ENCODE data around the gene RBMS3. TPM values are rescaled to one million over a fixed set of nuclear protein-coding genes. Genes with fewer than 3 reads are reported as not detected.
A peak's percentile ranks its signal among the peaks of the same experiment; 100 is the strongest.
"Not testable (repeated sequence)": the region's sequence is repeated elsewhere in the genome, so short reads cannot be mapped to it uniquely, and the experiment has no call there.

RBMS3 gene
- total RNA-seq (100 to 1,000 TPM in 1 of 2 donors, 10 to 100 TPM in 1; 48.1 to 117 TPM), polyA plus RNA-seq (10 to 100 TPM in 1 of 2 donors, 1 to 10 TPM in 1; 4.8 to 10.8 TPM)
- long read RNA-seq, donor 1, full-length matches to known transcripts, result 7 of 50 reads
- long read RNA-seq, donor 1, partial matches to known transcripts, result 43 of 50 reads
- long read RNA-seq, donor 1, other reads (novel, unspliced or antisense), result 0 of 50 reads
- long read RNA-seq, donor 2, partial matches to known transcripts, result 29 of 31 reads
- long read RNA-seq, donor 2, other reads (novel, unspliced or antisense), result 0 of 31 reads
- long read RNA-seq, donor 3, partial matches to known transcripts, result 14 of 14 reads
- long read RNA-seq, donor 3, other reads (novel, unspliced or antisense), result 0 of 14 reads
- long read RNA-seq, donor 4, partial matches to known transcripts, result 14 of 16 reads
- long read RNA-seq, donor 4, other reads (novel, unspliced or antisense), result 0 of 16 reads
- long read RNA-seq, donor 5, full-length matches to known transcripts, result 7 of 67 reads
- long read RNA-seq, donor 5, partial matches to known transcripts, result 60 of 67 reads
- long read RNA-seq, donor 5, other reads (novel, unspliced or antisense), result 0 of 67 reads

DNA sequence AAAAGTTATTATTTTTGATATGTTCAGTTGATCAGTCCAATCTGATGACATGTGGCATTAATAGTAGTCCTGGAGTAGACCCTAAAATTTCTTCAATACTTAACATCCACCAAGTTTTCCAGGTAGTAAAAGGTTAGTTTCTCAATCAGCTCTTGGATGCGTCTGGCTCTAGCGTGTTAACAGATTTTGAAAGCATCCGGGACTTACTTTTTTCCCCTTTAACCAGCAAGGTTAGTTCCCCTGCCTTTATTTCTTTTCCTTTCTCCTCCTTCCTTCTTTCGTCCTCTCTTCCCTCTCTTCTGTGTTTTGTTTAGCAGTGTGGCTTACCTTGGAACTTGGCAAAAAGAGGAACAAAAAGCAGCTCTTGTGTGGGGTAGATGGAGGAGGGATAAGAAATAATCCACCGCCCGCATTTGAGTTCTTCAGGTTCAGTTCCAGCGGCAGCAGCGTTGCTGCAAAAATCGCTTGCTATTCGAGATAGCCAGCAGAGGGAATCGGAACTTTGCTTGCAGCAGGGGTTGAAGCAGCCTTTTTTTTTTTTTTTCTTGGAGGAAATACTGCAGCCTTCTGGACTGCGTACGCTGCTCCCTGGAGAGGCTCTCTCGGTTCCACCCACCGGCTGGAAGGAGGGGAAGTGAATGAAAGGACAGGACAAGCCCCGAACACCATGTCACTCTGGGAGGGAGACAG is at the start of gene RBMS3:
Gene RBMS3 (plus strand): TSS at position 668 of the 690 bp plus-strand sequence.
- no peaks in the 10 kb centered on the region for H3K9me3 ChIP-seq (ENCODE audit: control insufficient read depth in 4 of 4, insufficient read depth in 3 of 4, low read length in 3 of 4)
- DNase-seq, result peak; percentile 96 to 99 (median 99)
- peak; percentile 86 for ATAC-seq (ENCODE audit: insufficient read depth, low FRiP score)
- H3K27me3 ChIP-seq (ENCODE audit: control insufficient read depth in 3 of 3, insufficient read depth in 3 of 3, low read length in 2 of 3), result no peaks in the 10 kb centered on the region
- peaks cover 0 to 19% (median 3%) of the 10 kb centered on the region in 5 donors for H3K4me1 ChIP-seq (ENCODE audit: control insufficient read depth in 5 of 5, insufficient read depth in 5 of 5, low read length in 5 of 5)
- H3K9ac ChIP-seq (ENCODE audit: insufficient read depth in 1 of 2, low read length in 2 of 2), result peak within 1 kb of the TSS; percentile 86 to 99
- TF ChIP-seq, protein P1, sequence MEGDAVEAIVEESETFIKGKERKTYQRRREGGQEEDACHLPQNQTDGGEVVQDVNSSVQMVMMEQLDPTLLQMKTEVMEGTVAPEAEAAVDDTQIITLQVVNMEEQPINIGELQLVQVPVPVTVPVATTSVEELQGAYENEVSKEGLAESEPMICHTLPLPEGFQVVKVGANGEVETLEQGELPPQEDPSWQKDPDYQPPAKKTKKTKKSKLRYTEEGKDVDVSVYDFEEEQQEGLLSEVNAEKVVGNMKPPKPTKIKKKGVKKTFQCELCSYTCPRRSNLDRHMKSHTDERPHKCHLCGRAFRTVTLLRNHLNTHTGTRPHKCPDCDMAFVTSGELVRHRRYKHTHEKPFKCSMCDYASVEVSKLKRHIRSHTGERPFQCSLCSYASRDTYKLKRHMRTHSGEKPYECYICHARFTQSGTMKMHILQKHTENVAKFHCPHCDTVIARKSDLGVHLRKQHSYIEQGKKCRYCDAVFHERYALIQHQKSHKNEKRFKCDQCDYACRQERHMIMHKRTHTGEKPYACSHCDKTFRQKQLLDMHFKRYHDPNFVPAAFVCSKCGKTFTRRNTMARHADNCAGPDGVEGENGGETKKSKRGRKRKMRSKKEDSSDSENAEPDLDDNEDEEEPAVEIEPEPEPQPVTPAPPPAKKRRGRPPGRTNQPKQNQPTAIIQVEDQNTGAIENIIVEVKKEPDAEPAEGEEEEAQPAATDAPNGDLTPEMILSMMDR (IDR thresholded peaks at IDR 0.05; ENCODE audit: control extremely low read depth, extremely low read depth), result no peak
- peak within 1 kb of the TSS; percentile 81 for H3K4me3 ChIP-seq
- H3K36me3 ChIP-seq (ENCODE audit: control insufficient read depth in 4 of 4, insufficient read depth in 4 of 4, low read length in 4 of 4), result peaks cover 0 to 3% (median 0%) of the 10 kb centered on the region in 4 donors
- WGBS, 2 donors, result 1% methylated on average over 16 of the region's 16 CpGs
- H3K27ac ChIP-seq (ENCODE audit: low read depth in 1 of 2, low read length in 1 of 2), result peak within 1 kb of the TSS; percentile 83 to 94

DNA sequence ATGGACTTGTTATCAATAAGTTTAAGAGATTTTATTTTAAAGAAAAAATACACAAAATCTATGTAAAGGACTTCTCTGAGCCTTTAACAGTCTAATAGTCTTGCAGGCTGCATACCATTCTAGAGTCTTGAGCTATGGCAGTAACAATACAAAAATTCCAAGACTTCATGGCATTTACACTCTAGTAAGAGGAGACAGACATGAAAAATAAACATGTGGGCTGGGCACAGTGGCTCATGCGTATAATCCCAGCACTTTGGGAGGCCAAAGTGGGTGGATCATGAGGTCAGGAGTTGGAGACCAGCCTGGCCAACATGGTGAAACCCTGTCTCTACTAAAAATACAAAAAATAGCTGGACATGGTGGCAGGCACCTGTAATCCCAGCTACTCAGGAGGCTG is 47.7 kb upstream of the RBMS3 start:
- H3K4me1 ChIP-seq (ENCODE audit: control insufficient read depth in 5 of 5, insufficient read depth in 5 of 5, low read length in 5 of 5); H3K27ac ChIP-seq (ENCODE audit: low read depth in 1 of 2, low read length in 1 of 2); H3K27me3 ChIP-seq (ENCODE audit: control insufficient read depth in 3 of 3, insufficient read depth in 3 of 3, low read length in 2 of 3); H3K9me3 ChIP-seq (ENCODE audit: control insufficient read depth in 4 of 4, insufficient read depth in 3 of 4, low read length in 3 of 4); H3K9ac ChIP-seq (ENCODE audit: insufficient read depth in 1 of 2, low read length in 2 of 2); H3K4me3 ChIP-seq; DNase-seq; ATAC-seq (ENCODE audit: insufficient read depth, low FRiP score); H3K36me3 ChIP-seq (ENCODE audit: control insufficient read depth in 4 of 4, insufficient read depth in 4 of 4, low read length in 4 of 4): not testable (repeated sequence)
- WGBS, 2 donors, result 0% methylated on average over 1 of the region's 1 CpG

DNA sequence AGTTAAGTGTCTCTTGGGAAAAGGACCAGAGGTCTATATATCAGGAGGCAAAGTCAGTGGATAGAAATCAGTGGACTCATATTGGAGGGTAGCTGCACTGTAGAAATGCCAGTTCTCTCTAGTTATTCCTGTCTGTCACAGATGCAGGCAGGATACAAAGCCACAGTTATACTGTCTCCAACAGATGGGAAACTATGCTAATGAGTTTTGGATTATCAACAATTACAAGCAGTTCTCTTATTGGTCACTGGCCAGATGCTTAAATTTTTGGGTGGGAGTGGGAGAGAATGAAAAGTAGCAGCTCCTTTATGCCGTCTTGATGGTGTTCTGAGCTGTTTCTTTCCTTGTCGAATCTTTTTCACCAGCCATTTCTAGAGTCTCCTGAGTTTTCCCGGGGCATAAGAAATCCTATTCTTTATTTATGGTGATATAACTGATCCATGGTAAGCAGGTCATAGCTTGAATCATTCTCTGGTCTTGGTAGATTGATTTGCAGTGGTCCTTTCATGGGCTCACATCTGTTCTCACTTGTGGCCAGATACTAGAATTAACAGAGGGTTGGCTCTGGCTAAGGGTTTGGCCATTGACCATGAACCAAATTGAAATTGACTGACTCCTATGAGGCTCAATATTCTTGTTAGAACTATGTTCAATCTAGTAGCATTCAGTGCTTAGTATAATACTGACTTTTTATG is 44.6 kb upstream of the RBMS3 start:
- H3K4me1 ChIP-seq (ENCODE audit: control insufficient read depth in 5 of 5, insufficient read depth in 5 of 5, low read length in 5 of 5), result no peaks in the 10 kb centered on the region

More for the DNA sequence above, 44.6 kb upstream of the RBMS3 start:
- no peak overlapping the region for H3K27ac ChIP-seq (ENCODE audit: low read depth in 1 of 2, low read length in 1 of 2)
- H3K9me3 ChIP-seq (ENCODE audit: control insufficient read depth in 4 of 4, insufficient read depth in 3 of 4, low read length in 3 of 4), result peaks cover 0 to 2% (median 0%) of the 10 kb centered on the region in 4 donors
- DNase-seq (no peak), ATAC-seq (ENCODE audit: insufficient read depth, low FRiP score) (no peak)
- H3K4me3 ChIP-seq, result no peak overlapping the region
- H3K9ac ChIP-seq (ENCODE audit: insufficient read depth in 1 of 2, low read length in 2 of 2), result no peak overlapping the region
- TF ChIP-seq, protein P1 (IDR thresholded peaks at IDR 0.05; ENCODE audit: control extremely low read depth, extremely low read depth), result no peak
- no peaks in the 10 kb centered on the region for H3K36me3 ChIP-seq (ENCODE audit: control insufficient read depth in 4 of 4, insufficient read depth in 4 of 4, low read length in 4 of 4)
- WGBS, 2 donors, result 67 to 91% methylated on average over 3 of the region's 3 CpGs
- H3K27me3 ChIP-seq (ENCODE audit: control insufficient read depth in 3 of 3, insufficient read depth in 3 of 3, low read length in 2 of 3), result no peaks in the 10 kb centered on the region

Measured in lung (tissue), 16 donors.